Trophoblast cell (in vitro differentiated cells and primary cell): ENCODE results near the gene CYP4V2.

Experiments
- DNase-seq, 2 donors: peaks; one replicate each; pipeline ENCODE4 v3.0.0-alpha.2; 2016
- H2AFZ ChIP-seq: 2 replicates; pipeline ENCODE4 v1.6.1; 2013; ENCODE audit warnings: low read length, moderate library complexity, mild to moderate bottlenecking; ENCODE audit not compliant: insufficient read depth, poor library complexity
- H2AK5ac ChIP-seq: 2 replicates; pipeline ENCODE4 v1.6.1; 2013; ENCODE audit warnings: mild to moderate bottlenecking, low read length
- H2BK120ac ChIP-seq: 2 replicates; pipeline ENCODE4 v1.6.1; 2013; ENCODE audit warnings: low read length, mild to moderate bottlenecking, moderate library complexity; ENCODE audit not compliant: insufficient read depth, poor library complexity
- H2BK12ac ChIP-seq: 2 replicates; pipeline ENCODE4 v1.6.1; 2013; ENCODE audit warnings: mild to moderate bottlenecking, low read length, moderate library complexity
- H2BK5ac ChIP-seq: 2 replicates; pipeline ENCODE4 v1.6.1; 2013; ENCODE audit warnings: low read length, low read depth, moderate library complexity, mild to moderate bottlenecking; ENCODE audit not compliant: poor library complexity
- H3K14ac ChIP-seq: 2 replicates; pipeline ENCODE4 v1.6.1; 2013; ENCODE audit warnings: mild to moderate bottlenecking, low read length
- H3K18ac ChIP-seq: 2 replicates; pipeline ENCODE4 v1.6.1; 2013; ENCODE audit warnings: mild to moderate bottlenecking, low read length
- H3K23ac ChIP-seq: 2 replicates; pipeline ENCODE4 v1.6.1; 2013; ENCODE audit warnings: low read length
- H3K27ac ChIP-seq: 2 replicates; pipeline ENCODE4 v1.5.1; 2013; ENCODE audit warnings: low read depth, mild to moderate bottlenecking, inconsistent platforms, low read length, moderate library complexity
- H3K27me3 ChIP-seq: 2 replicates; pipeline ENCODE4 v1.6.1; 2013; ENCODE audit warnings: inconsistent platforms, mild to moderate bottlenecking, low read length, moderate library complexity; ENCODE audit not compliant: insufficient read depth
- H3K36me3 ChIP-seq, 2 experiments: 1 replicate in 1 of 2; 2 replicates in 1 of 2; pipeline ENCODE4 v1.6.1; 2013; ENCODE audit warnings: low read length in 2 of 2, mild to moderate bottlenecking in 2 of 2, moderate library complexity in 1 of 2; ENCODE audit not compliant: insufficient read depth in 2 of 2, control insufficient read depth in 1 of 2
- H3K4ac ChIP-seq: 2 replicates; pipeline ENCODE4 v1.6.1; 2013; ENCODE audit warnings: low read depth, mild to moderate bottlenecking, low read length, moderate library complexity
- H3K4me1 ChIP-seq, 2 experiments: 1 replicate in 1 of 2; 2 replicates in 1 of 2; pipeline ENCODE4 v1.6.1; 2013; ENCODE audit warnings: low read length in 2 of 2, mild to moderate bottlenecking in 2 of 2, moderate library complexity in 1 of 2; ENCODE audit not compliant: insufficient read depth in 2 of 2, control insufficient read depth in 1 of 2
- H3K4me2 ChIP-seq: 2 replicates; pipeline ENCODE4 v1.6.1; 2013; ENCODE audit warnings: inconsistent platforms, mild to moderate bottlenecking, low read length, moderate library complexity
- H3K4me3 ChIP-seq: 2 replicates; pipeline ENCODE4 v1.5.1; 2013; ENCODE audit warnings: mild to moderate bottlenecking, low read depth, low read length, inconsistent platforms
- H3K79me1 ChIP-seq: one replicate; pipeline ENCODE4 v1.6.1; 2013; ENCODE audit warnings: low read length
- H3K79me2 ChIP-seq: 2 replicates; pipeline ENCODE4 v1.6.1; 2013; ENCODE audit warnings: low read length, mild to moderate bottlenecking; ENCODE audit not compliant: control insufficient read depth, insufficient read depth, poor library complexity
- H3K9ac ChIP-seq: 2 replicates; pipeline ENCODE4 v1.6.1; 2013; ENCODE audit warnings: mild to moderate bottlenecking, low read length
- H3K9me3 ChIP-seq: 2 replicates; pipeline ENCODE4 v1.6.1; 2013; ENCODE audit warnings: low read depth, mild to moderate bottlenecking, control low read depth, inconsistent platforms, low read length; ENCODE audit not compliant: insufficient read depth
- H4K12ac ChIP-seq: 2 replicates; pipeline ENCODE4 v1.6.1; 2013; ENCODE audit warnings: low read depth, mild to moderate bottlenecking, low read length, moderate library complexity
- H4K8ac ChIP-seq: 2 replicates; pipeline ENCODE4 v1.6.1; 2013; ENCODE audit warnings: low read depth, mild to moderate bottlenecking, low read length, moderate library complexity
- H4K91ac ChIP-seq: one replicate; pipeline ENCODE4 v1.6.1; 2013; ENCODE audit warnings: low read depth, mild to moderate bottlenecking, low read length, moderate library complexity
- WGBS: extraction: QIAGEN DNeasy Blood & Tissue Kit; methylation state at CpG from one replicate; pipeline ENCODE4 v1.1.7; 2013; ENCODE audit warnings: missing lambda C conversion rate; ENCODE audit not compliant: insufficient read length, insufficient coverage; ENCODE audit errors: extremely low coverage; 5-methylcytosine and 5-hydroxymethylcytosine counted together

Gene CYP4V2

DNA sequence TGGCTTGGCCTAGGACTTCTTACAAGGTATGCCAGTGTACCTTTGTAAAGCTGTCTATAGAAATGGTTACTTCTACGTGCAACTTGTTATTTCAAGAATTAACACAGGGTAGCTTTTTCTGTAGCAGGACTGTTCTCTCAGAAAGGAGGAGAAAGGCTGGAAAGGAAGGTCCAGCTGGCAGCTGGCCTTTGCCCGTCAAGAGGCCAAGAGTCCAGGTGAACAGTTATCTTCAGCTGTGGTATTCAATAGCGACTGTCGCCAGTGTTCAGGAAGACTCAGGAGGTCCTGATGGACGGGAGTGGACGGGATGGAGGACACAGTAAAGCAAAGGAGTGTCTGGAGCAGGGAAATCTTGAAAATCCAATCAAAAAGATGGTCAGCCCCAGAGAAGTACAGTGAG, 4.7 kb downstream of the CYP4V2 start:
- H3K18ac ChIP-seq: no peak overlapping the region
- H3K27me3 ChIP-seq: peaks cover 6% of the 10 kb centered on the region
- no peak overlapping the region for H2AK5ac ChIP-seq
- H3K9me3 ChIP-seq: no peaks in the 10 kb centered on the region
- H3K36me3 ChIP-seq: no peaks in the 10 kb centered on the region
- no peak for DNase-seq
- H2BK5ac ChIP-seq: no peak overlapping the region
- no peak overlapping the region for H2BK12ac ChIP-seq
- H3K4ac ChIP-seq: no peak overlapping the region
- no peak overlapping the region for H3K9ac ChIP-seq
- no peak overlapping the region for H2BK120ac ChIP-seq
- no peak overlapping the region for H3K27ac ChIP-seq
- no peak overlapping the region for H3K4me2 ChIP-seq
- no peak overlapping the region for H2AFZ ChIP-seq
- no peak overlapping the region for H4K91ac ChIP-seq
- H3K4me1 ChIP-seq: no peaks in the 10 kb centered on the region
- no peak overlapping the region for H4K8ac ChIP-seq
- peaks cover 1% of the 10 kb centered on the region for H3K79me2 ChIP-seq
- H3K4me3 ChIP-seq: no peak overlapping the region
- WGBS: no CpG with 5 or more reads among the region's 6 CpGs
- no peak overlapping the region for H3K23ac ChIP-seq
- no peak overlapping the region for H4K12ac ChIP-seq
- no peak overlapping the region for H3K14ac ChIP-seq
- H3K79me1 ChIP-seq: peaks cover 7% of the 10 kb centered on the region

DNA sequence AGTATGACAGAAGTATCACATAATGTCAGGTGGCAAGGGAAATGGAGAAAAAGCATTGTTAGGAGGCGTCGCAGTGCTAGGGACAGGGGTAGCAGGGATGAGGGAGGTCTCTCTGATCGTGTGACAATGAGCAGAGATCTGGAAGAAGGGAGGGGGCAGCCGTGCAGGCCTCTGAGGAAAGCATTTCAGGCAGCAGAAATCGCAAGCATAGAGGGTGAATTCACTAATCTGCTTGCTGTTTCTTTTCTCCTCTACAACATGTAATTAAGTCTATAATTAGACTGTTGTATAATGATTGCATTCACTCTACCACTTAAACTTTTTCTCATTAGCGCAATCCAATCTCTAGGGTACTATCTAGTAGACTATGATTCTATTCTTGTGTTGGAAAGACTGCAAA, 9.1 kb downstream of the CYP4V2 start:
- WGBS: no CpG with 5 or more reads among the region's 6 CpGs

DNA sequence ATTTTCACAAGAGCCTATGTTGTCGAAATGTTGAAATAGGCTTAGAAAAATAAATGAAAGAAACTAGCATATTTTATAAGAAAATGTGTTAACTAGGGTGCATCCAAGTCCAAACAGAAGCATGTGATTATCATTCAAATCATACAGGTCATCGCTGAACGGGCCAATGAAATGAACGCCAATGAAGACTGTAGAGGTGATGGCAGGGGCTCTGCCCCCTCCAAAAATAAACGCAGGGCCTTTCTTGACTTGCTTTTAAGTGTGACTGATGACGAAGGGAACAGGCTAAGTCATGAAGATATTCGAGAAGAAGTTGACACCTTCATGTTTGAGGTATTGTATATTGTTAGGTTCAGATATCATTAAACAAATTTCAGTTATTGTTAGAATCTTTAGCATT, 9.6 kb downstream of the CYP4V2 start:
- Histone ChIP-seq H4K8ac (no peak overlapping the region), H2AFZ (no peak overlapping the region), H3K9me3 (peaks cover 2% of the 10 kb centered on the region), H2BK12ac (no peak overlapping the region), H2BK5ac (no peak overlapping the region), H3K18ac (no peak overlapping the region), H3K4me1 (no peaks in the 10 kb centered on the region), H4K12ac (no peak overlapping the region), H3K36me3 (no peaks in the 10 kb centered on the region), H3K4me2 (no peak overlapping the region), H2AK5ac (no peak overlapping the region), H3K23ac (no peak overlapping the region), H3K79me2 (no peaks in the 10 kb centered on the region), H3K4ac (no peak overlapping the region), H3K27ac (no peak overlapping the region), H3K14ac (no peak overlapping the region), H3K79me1 (no peaks in the 10 kb centered on the region), H3K27me3 (no peaks in the 10 kb centered on the region), H3K4me3 (no peak overlapping the region), H2BK120ac (no peak overlapping the region), H4K91ac (no peak overlapping the region), H3K9ac (no peak overlapping the region)
- no peak for DNase-seq
- WGBS: no CpG with 5 or more reads among the region's 7 CpGs

More for the DNA sequence above, 9.1 kb downstream of the CYP4V2 start:
- no peak overlapping the region for H3K4me3 ChIP-seq
- no peaks in the 10 kb centered on the region for H3K36me3 ChIP-seq
- no peaks in the 10 kb centered on the region for H3K4me1 ChIP-seq
- no peak overlapping the region for H3K14ac ChIP-seq
- H3K79me2 ChIP-seq: no peaks in the 10 kb centered on the region
- no peak overlapping the region for H2AFZ ChIP-seq
- H3K18ac ChIP-seq: no peak overlapping the region
- no peak overlapping the region for H3K4ac ChIP-seq
- no peak overlapping the region for H4K8ac ChIP-seq
- H3K4me2 ChIP-seq: no peak overlapping the region
- no peak overlapping the region for H3K27ac ChIP-seq
- no peak overlapping the region for H4K12ac ChIP-seq
- no peak overlapping the region for H3K9ac ChIP-seq
- DNase-seq: no peak
- no peaks in the 10 kb centered on the region for H3K79me1 ChIP-seq
- H3K9me3 ChIP-seq: peaks cover 2% of the 10 kb centered on the region
- no peak overlapping the region for H2BK120ac ChIP-seq
- no peak overlapping the region for H2BK12ac ChIP-seq
- H4K91ac ChIP-seq: no peak overlapping the region
- no peak overlapping the region for H2AK5ac ChIP-seq
- no peaks in the 10 kb centered on the region for H3K27me3 ChIP-seq
- H2BK5ac ChIP-seq: no peak overlapping the region
- no peak overlapping the region for H3K23ac ChIP-seq

DNA sequence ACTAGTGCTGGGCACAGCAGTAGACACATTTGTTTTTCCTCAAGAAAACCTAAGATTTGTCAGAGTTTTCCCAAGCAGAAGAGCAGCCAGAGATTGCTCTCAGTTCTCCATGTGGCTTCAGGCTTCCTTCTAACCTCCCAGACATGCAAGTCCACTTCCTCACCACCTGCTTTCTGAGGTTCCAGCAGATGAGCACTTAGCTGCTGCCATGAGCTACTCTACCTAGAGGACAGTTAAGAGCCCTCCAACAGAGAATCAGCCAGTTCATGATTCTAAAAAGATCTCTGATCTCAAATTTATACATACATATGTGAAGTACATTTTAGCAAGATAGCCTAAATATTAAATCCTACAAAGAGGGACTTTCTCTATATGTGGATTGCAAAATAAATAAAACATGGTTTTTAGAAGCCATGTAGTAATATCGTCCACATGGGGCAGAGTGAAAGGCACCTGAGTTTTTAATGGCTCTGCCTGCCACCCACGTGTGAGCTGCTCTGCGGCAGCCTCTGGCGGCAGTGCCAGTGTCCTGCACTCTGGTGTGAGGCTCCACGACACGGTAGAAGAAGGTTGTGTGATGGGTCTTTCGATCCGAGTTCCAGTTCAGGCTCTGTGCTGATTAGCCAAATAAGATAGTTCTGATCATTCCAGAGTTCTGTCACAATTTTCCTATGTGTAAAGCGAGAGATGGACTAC, 10.3 kb downstream of the CYP4V2 start:
- H4K8ac ChIP-seq: no peak overlapping the region
- peaks cover 2% of the 10 kb centered on the region for H3K9me3 ChIP-seq
- no peaks in the 10 kb centered on the region for H3K79me1 ChIP-seq
- H3K27me3 ChIP-seq: no peaks in the 10 kb centered on the region
- H3K4me3 ChIP-seq: no peak overlapping the region
- H3K18ac ChIP-seq: no peak overlapping the region
- no peak overlapping the region for H3K14ac ChIP-seq
- H3K23ac ChIP-seq: no peak overlapping the region
- no peak overlapping the region for H3K27ac ChIP-seq
- WGBS: no CpG with 5 or more reads among the region's 9 CpGs
- H4K12ac ChIP-seq: no peak overlapping the region
- no peak overlapping the region for H2AK5ac ChIP-seq
- H2BK120ac ChIP-seq: no peak overlapping the region
- no peaks in the 10 kb centered on the region for H3K36me3 ChIP-seq
- H3K4me1 ChIP-seq: no peaks in the 10 kb centered on the region
- no peak overlapping the region for H2BK5ac ChIP-seq
- peak; percentile 26 to 63 for DNase-seq
- no peak overlapping the region for H4K91ac ChIP-seq
- no peak overlapping the region for H3K9ac ChIP-seq
- no peak overlapping the region for H2AFZ ChIP-seq
- no peak overlapping the region for H3K4ac ChIP-seq
- H3K4me2 ChIP-seq: no peak overlapping the region
- no peak overlapping the region for H2BK12ac ChIP-seq
- no peaks in the 10 kb centered on the region for H3K79me2 ChIP-seq
